Activated T-cell treated with anti-CD3 and anti-CD28 coated beads, Interleukin-2, amount 50 U/mL, for 72 hours (primary cell): ENCODE results near the gene DNAL4. TPM values are rescaled to one million over a fixed set of nuclear protein-coding genes. Genes with fewer than 3 reads are reported as not detected.

Experiments used
- ATAC-seq, 2 donors: fragments of 150-1000 bp; cut with Tn5 transposase; replicated peaks in 1 of 2; 2 replicates each; pipeline ENCODE4 v1.10.0; 2021; ENCODE audit warnings: moderate library complexity in 2 of 2, mild to moderate bottlenecking in 1 of 2
- DNase-seq, 2 donors: peaks; one replicate each; pipeline ENCODE4 v3.0.0; 2021 to 2022; ENCODE audit warnings: mixed read lengths in 1 of 2
- H3K27ac Mint-ChIP-seq: one replicate; pipeline ENCODE4 v1.8.0; 2022; ENCODE audit warnings: mild to moderate bottlenecking, moderate library complexity, mixed read lengths
- H3K27me3 Mint-ChIP-seq: one replicate; pipeline ENCODE4 v1.8.0; 2022; ENCODE audit warnings: low read depth, mixed read lengths
- H3K36me3 Mint-ChIP-seq, 2 donors: one replicate each; pipeline ENCODE4 v1.8.0; 2022; ENCODE audit warnings: mixed read lengths in 2 of 2, mild to moderate bottlenecking in 1 of 2; ENCODE audit not compliant: insufficient read depth in 2 of 2
- H3K4me1 Mint-ChIP-seq: one replicate; pipeline ENCODE4 v1.8.0; 2022; ENCODE audit warnings: low read depth, mixed read lengths
- H3K4me3 Mint-ChIP-seq, 2 donors: one replicate each; pipeline ENCODE4 v1.8.0; 2022; ENCODE audit warnings: mild to moderate bottlenecking in 2 of 2, mixed read lengths in 2 of 2, moderate library complexity in 2 of 2
- H3K9me3 Mint-ChIP-seq, 2 donors: one replicate each; pipeline ENCODE4 v1.8.0; 2022; ENCODE audit warnings: mixed read lengths in 2 of 2
- total RNA-seq, 2 donors: library from RNA; stranded (reverse); gene quantifications; one replicate each; pipeline ENCODE4 v1.2.3, GENCODE V29; 2022

The DNAL4 gene
- total RNA-seq, 2 donors from 2014 or later, result 10.6 to 16.6 TPM

DNA sequence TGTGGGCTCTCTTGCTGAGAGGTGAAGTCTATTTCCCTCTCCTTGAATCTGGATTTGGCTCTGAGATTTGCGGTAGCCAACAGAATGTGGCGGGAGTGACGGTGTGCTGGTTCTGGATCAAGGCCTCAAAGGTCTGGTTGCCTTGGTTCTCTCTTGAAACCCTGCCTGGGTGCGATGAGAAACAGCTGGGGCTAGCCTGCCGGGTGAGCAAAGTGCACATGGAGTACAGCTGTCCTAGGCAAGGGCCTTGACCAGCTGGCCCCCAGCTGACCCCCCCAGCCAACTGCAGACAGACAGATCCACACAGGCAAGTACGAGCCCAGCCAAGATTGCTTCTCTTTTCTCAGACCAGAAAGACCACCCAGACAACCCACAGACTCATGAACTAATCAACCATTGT lies 49.0 kb downstream of the DNAL4 start:
- Mint-ChIP-seq H3K4me3 (no peak overlapping the region), H3K9me3 (no peaks in the 10 kb centered on the region), H3K36me3 (peaks cover 3 to 40% of the 10 kb centered on the region in 2 donors), H3K4me1 (peaks cover 24% of the 10 kb centered on the region), H3K27ac (no peak overlapping the region), H3K27me3 (no peaks in the 10 kb centered on the region)
- DNase-seq, result no peak
- no peak for ATAC-seq

DNA sequence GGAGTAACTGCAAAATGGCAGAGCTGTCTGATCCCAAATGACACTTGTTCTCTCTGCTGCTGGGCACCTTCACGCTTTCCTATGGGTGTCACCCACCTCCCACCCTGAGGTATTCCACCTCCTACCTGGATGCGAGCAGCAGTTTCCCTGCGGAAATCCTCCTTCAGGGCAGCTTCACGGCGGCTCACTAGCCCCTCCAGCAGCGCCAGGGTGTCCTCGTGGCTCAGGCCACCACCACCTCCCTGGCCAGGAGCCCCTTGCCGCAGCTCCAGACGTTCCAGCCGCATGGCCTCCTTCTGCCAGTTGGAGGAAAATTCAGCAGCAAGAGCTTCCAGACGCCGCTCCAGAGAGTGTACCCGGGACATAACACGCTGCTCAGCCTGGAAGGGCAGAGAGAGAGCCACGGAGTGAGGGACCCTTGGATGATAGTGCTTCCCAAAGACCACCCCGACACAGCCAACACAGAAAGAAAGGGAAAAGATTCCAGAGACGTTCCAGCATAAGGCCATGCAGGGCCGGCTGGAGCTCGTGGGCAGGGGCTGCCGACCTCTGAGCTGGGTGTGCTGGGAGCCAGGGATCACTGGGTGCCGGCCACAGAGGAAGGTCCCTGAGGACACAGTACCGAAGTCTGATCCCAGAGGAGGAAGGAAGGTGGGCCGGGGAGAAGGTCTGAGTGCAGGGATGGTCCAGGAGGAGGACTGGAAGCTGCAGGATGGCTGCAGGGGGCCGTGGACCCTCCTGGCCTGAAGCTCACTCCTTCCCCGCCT lies 51.6 kb downstream of the DNAL4 start:
- Mint-ChIP-seq H3K27me3 (no peaks in the 10 kb centered on the region), H3K4me1 (peaks cover 20% of the 10 kb centered on the region), H3K36me3 (peaks cover 5 to 34% of the 10 kb centered on the region in 2 donors), H3K4me3 (no peak overlapping the region), H3K27ac (no peak overlapping the region), H3K9me3 (no peaks in the 10 kb centered on the region)
- DNase-seq (no peak), ATAC-seq (no peak)

DNA sequence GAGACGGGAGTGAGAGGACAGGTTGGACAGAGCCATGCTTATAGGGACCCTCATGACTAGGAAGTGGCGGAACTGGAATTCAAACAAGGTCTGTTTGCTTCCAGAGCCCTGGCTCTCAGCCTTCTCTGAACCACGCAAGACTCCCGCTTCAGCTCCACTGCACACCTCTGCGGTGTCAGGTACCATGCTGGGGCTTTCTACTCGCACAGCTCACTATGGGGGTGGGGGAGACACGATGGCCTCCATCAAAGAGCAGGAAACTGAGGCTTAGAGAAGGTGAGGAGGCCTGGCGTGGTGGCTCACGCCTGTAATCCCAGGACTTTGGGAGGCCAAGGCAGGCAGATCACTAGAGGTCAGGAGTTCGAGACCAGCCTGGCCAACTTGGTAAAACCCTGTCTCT lies 52.4 kb downstream of the DNAL4 start:
- no peak for ATAC-seq
- Mint-ChIP-seq H3K27ac (peak overlapping the region; percentile 38), H3K9me3 (no peaks in the 10 kb centered on the region), H3K27me3 (no peaks in the 10 kb centered on the region), H3K4me1 (peaks cover 25% of the 10 kb centered on the region), H3K36me3 (peaks cover 8 to 39% of the 10 kb centered on the region in 2 donors), H3K4me3 (no peak overlapping the region)
- DNase-seq, result no peak

DNA sequence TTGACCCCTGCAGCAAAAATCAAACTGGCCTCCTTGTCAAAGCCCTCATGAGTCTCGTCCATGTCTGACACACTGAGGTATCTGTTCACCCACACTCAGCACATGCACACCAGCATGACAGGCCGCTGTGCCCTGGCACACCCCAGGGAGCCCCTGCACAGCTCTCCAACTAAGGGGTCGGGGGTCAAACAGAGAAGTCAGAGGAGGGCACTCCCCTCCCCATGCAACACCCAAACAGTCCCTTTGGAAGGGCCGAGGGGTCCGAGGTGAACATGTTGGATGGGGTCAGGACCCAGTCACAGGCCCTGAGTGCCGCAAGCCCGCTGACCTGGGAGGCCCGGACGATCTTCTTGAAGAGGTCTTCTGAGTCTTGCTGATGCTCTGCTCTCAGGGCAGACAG lies 52.8 kb downstream of the DNAL4 start:
- Mint-ChIP-seq H3K36me3 (peaks cover 8 to 39% of the 10 kb centered on the region in 2 donors), H3K4me3 (no peak overlapping the region), H3K27ac (peak overlapping the region; percentile 14)

DNA sequence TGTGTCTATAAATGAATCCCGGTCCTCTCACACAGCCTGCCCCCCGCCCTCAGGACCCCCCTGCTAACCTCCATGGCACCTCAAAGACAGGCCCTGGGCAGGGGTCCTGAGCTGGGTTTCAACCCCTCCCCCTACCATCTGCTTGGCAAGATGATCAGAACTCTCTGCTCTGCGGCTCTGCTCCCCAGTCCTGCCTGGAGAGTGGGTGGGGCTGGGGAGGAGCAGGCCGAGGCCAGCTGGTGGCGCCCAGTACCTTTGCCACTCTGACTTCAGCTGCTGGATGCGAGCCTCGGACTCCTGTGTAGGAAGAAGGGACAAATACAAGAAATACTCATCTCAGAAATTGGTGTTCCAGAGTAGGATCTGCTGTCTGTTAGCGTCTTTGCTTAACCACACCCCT lies 53.2 kb downstream of the DNAL4 start:
- H3K4me3 Mint-ChIP-seq, result no peak overlapping the region
- no peaks in the 10 kb centered on the region for H3K9me3 Mint-ChIP-seq
- ATAC-seq (no peak), DNase-seq (no peak)
- no peaks in the 10 kb centered on the region for H3K27me3 Mint-ChIP-seq
- H3K4me1 Mint-ChIP-seq, result peaks cover 25% of the 10 kb centered on the region
- H3K27ac Mint-ChIP-seq, result no peak overlapping the region
- H3K36me3 Mint-ChIP-seq, result peaks cover 8 to 39% of the 10 kb centered on the region in 2 donors

More for the DNA sequence above, 52.8 kb downstream of the DNAL4 start:
- peaks cover 25% of the 10 kb centered on the region for H3K4me1 Mint-ChIP-seq
- ATAC-seq (no peak), DNase-seq (no peak)
- no peaks in the 10 kb centered on the region for H3K9me3 Mint-ChIP-seq
- H3K27me3 Mint-ChIP-seq, result no peaks in the 10 kb centered on the region

DNA sequence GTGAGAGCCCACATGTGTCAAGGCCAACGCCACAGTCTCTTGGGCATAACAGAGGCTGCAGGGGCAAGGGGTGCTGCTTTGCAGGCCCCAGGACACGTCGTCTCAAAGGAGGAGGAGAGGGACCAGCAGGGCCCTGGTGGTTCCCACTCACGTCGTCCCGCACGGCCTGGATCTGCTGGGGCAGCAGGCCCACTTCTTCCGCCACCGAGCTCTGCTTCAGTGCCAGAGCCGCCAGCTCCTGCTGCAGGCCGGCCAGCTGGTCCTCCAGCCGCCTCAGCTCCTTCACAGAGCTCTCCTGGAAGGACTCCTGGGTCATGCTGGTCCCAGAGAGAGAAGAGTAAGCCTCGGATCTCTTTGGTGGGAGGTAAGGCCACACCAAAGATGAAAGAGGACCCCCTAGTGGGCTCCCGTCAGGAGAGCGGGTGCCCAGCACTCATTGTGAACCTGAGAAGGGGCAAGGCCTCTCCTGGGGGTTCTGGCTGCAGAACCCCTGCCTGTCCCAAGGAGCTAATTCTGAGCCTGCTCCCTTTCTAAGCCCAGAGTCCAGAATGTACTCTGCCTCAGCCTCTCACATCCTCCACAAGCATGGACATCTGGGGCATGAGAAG lies 53.7 kb downstream of the DNAL4 start:
- H3K27me3 Mint-ChIP-seq, result no peaks in the 10 kb centered on the region
- peaks cover 8 to 35% of the 10 kb centered on the region in 2 donors for H3K36me3 Mint-ChIP-seq
- DNase-seq, result no peak
- H3K4me1 Mint-ChIP-seq, result peaks cover 25% of the 10 kb centered on the region
- H3K9me3 Mint-ChIP-seq, result no peaks in the 10 kb centered on the region
- H3K4me3 Mint-ChIP-seq, result no peak overlapping the region
- peak overlapping the region; percentile 33 for H3K27ac Mint-ChIP-seq
- ATAC-seq, result no peak

DNA sequence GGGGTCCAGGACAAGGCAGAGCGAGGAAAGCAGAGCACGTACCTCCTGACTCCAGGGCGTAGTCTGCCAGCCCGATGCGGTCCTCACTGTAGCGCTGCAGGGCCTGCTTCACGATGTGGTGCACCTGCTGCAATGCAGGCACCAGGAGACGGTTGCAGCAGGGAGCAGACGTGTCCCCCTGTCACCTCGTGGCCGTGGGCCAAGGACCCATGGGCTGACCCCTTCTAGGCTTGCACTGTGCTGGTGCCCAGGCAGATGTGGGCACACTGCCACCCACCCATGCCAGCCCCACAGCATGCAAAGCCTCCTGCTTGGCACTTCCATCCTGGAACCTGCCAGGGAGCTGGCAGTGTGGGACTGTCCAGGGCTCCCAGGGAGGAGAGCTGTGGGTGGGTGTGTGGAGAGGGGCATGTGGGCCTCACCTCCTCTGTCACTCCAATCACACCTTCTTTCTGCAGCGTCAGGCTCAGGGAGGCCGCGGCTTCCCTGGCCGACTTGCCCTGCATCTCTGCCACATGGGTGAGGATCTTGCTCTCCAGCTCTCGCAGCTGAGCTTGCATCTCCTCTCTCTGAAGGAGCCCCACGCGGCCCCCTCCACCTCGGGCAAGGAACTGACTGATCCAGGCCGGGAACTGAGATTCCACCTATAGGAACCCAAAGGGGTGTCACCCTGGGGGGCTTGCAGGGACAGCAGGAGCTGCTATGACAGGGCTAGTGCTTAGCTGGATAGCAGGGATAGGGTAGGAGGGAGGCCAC lies 54.5 kb downstream of the DNAL4 start:
- Mint-ChIP-seq H3K4me1 (peaks cover 30% of the 10 kb centered on the region), H3K27ac (peak overlapping the region; percentile 33), H3K36me3 (peaks cover 8 to 33% of the 10 kb centered on the region in 2 donors), H3K9me3 (no peaks in the 10 kb centered on the region), H3K27me3 (no peaks in the 10 kb centered on the region), H3K4me3 (no peak overlapping the region)
- no peak for ATAC-seq
- no peak for DNase-seq

DNA sequence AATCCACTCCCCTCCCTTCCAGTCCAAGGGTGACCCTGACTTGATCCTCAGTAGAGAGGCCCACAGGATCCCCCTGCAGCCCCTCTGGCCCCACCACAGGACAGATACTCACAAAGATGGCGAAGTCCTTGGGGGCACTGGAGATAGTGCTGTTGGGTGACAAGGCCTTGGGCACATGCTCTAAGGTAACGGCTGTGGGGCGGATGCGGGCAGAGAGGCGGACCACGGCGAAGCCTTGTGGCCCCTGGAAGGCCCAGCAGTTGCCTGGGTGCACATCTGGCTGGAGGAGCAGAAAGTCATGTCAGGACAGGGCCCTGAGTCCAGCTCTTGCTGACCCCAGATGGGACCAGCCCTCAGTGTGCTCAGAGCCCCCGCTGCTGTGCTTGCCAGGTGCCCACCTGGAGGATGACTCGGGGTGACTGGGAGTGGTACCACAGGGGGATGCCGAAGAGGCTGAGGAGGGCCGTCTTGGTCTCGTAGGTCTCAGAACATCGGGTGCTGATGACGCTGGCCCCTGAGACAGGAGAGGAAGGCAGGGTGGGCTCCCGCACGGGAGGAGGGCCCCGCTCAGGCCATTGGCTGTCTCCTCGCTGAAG lies 55.4 kb downstream of the DNAL4 start:
- Mint-ChIP-seq H3K9me3 (no peaks in the 10 kb centered on the region), H3K4me1 (peaks cover 32% of the 10 kb centered on the region), H3K27me3 (no peaks in the 10 kb centered on the region), H3K36me3 (peaks cover 8 to 30% of the 10 kb centered on the region in 2 donors), H3K27ac (peak overlapping the region; percentile 36), H3K4me3 (no peak overlapping the region)
- ATAC-seq (no peak), DNase-seq (no peak)

DNA sequence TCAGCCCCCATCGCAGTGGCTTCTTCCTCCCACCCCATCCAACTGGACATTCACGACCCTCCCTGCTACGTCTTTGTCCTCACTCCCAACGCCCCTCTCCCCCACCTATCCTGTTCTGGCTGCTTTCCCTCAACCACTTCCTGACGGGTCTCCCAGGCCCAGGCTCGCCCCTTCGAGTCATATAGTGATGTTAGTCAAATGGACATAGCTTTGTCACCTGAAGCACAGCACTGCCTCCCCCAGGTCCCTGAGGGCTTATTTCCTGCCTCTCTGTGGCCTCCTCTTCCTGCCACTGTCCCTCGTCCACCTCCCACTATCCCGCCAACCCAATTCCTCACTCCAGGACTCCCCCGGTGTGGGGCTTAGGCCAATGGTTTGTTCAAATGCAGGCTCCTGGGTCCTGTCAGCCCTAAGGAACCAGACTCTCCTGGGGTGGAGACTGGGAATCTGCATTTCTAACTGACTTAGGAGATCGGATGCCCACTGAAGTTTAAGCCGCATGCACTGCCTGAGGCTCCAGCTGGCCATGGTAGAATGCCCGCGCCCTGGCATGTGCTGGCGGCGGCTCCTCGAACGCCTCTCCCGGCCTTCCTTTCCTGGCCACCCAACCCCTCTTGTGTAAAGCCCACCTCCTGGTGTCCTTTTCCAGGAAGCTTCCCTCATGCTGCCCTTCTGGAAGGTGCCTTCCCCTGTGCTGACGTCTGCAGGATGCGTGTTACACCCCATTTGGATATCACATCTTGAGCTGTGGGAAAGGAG lies 56.5 kb downstream of the DNAL4 start:
- Mint-ChIP-seq H3K9me3 (no peaks in the 10 kb centered on the region), H3K4me3 (no peak overlapping the region), H3K27me3 (no peaks in the 10 kb centered on the region), H3K27ac (peak overlapping the region; percentile 49), H3K36me3 (peaks cover 10 to 26% of the 10 kb centered on the region in 2 donors), H3K4me1 (peaks cover 37% of the 10 kb centered on the region)
- no peak for DNase-seq
- no peak for ATAC-seq

DNA sequence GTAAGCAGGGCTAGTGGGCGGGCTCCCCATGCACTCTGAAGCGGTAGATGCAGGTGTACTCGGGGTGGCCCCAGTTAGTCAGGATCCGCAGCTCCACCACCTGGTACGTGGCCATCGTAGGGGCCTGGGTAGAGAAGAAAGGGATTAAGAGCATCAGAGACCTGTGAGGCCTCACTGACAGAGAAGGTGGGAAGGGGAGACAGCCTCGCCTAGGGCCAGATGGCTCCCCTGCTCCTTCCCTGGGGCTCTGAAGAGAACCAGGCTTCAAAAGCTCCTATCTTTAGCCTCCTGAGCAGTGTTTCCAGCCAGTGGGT lies 57.7 kb downstream of the DNAL4 start:
- peaks cover 8 to 21% of the 10 kb centered on the region in 2 donors for H3K36me3 Mint-ChIP-seq
- peak overlapping the region; percentile 63 for H3K27ac Mint-ChIP-seq
- no peaks in the 10 kb centered on the region for H3K27me3 Mint-ChIP-seq
- H3K4me3 Mint-ChIP-seq, result no peak overlapping the region
- ATAC-seq (peak in 1 of 2 donors; percentile 3), DNase-seq (no peak)
- no peaks in the 10 kb centered on the region for H3K9me3 Mint-ChIP-seq
- peaks cover 32% of the 10 kb centered on the region for H3K4me1 Mint-ChIP-seq

DNA sequence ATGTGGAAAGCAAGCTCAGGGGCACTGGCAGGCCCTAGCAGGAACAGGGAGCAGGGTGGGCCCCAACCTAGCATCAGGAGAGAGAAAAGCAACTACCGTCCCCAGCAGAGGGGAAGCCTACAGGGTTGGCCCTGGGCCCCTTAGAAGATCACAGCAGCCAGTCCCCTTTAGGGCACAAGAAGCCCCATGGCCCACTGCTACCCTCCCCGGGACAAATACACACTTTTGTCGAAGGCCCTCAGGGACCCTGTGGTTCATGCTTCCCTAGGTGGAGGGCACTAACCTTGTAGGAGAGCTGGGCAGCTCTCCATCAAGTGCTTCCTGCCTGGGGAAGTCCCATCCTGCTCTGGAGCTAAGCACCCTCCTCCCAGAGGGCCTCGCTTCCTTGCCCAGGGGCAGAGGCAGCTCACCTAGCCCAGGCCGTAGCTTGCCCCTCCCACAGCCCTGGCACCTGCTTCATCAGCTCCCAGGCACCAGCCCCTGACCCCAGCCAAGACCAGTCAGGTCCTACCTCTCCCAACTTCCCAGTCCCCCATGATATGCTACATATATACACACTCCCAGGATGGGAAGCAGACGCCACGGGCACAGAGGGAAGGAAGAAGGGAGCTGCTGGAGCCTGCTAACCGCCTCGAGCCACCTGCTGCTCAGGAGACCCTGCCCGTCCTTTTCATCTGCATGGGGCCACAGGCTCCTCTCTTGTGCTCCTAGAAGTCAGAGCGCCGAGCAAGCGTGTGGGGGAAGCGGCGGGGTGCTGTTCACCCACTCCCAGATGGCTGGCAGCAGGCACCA lies 58.3 kb downstream of the DNAL4 start:
- peaks cover 27% of the 10 kb centered on the region for H3K4me1 Mint-ChIP-seq
- H3K27me3 Mint-ChIP-seq, result no peaks in the 10 kb centered on the region
- peak in 1 of 2 donors; percentile 11 for ATAC-seq

DNA sequence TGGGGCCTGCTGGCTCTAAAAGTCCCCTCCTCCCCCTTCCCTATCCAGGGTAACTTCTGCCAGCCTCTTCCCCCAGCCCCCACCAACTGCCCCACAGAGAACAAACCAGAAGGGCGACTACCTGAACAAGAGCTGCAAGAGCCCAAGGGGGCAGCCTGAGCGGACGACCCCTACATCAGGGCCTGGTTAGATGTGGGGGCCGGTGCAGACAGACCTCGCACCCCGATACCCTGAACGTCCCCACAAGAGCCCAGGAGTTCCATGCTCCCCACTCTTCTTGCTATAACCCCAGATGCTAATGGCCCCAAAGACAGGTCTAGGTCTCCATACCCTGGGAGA lies 58.8 kb downstream of the DNAL4 start:
- no peak for DNase-seq
- Mint-ChIP-seq H3K4me1 (peaks cover 30% of the 10 kb centered on the region), H3K4me3 (no peak overlapping the region), H3K36me3 (peaks cover 8 to 17% of the 10 kb centered on the region in 2 donors), H3K27ac (peak overlapping the region; percentile 29), H3K9me3 (no peaks in the 10 kb centered on the region), H3K27me3 (no peaks in the 10 kb centered on the region)
- no peak for ATAC-seq

More for the DNA sequence above, 58.3 kb downstream of the DNAL4 start:
- peak overlapping the region; percentile 63 for H3K27ac Mint-ChIP-seq
- no peaks in the 10 kb centered on the region for H3K9me3 Mint-ChIP-seq
- H3K36me3 Mint-ChIP-seq, result peaks cover 8 to 16% of the 10 kb centered on the region in 2 donors
- no peak overlapping the region for H3K4me3 Mint-ChIP-seq
- no peak for DNase-seq
